Stimulated activated CD4-positive, alpha-beta T cell treated with anti-CD3 and anti-CD28 coated beads, TNF-alpha, amount 100 ng/mL, for 4 hours (primary cell): Measurements from ENCODE around the gene LCN9.
"Not testable (repeated sequence)": the region's sequence is repeated elsewhere in the genome, so short reads cannot be mapped to it uniquely, and the experiment has no call there.

Experiments used
- DNase-seq, 3 experiments: peaks; one replicate each; pipeline ENCODE4 v3.0.0-alpha.2; 2020; ENCODE audit warnings: low read depth in 3 of 3

LCN9 gene

GRCh38 chr9:135671591-135672041, 8.5 kb downstream of the LCN9 start:
- DNase-seq = no peak

DNA sequence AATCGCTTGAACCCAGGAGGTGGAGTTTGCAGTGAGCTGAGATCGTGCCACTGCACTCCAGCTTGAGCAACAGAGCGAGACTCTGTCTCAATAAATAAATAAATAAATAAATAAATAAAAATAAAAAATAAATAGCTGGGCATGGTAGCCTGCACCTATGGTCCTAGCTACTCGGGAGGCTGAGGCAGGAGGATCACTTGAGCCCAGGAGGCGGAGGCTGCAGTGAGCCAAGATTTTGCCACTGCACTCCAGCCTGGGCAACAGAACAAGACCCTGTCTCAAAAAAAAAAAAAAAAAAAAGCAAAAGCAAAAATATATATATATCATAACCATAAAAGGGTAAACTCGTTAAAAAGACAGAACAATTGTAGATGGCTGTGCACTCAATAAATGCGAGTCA, 9.7 kb downstream of the LCN9 start:
- DNase-seq = not testable (repeated sequence)

- DNase-seq = no peak
These were observed 10.8 kb downstream of the LCN9 start for GRCh38 chr9:135673941-135674340.

GRCh38 chr9:135674977-135675376, 11.9 kb downstream of the LCN9 start:
- DNase-seq = no peak

DNA sequence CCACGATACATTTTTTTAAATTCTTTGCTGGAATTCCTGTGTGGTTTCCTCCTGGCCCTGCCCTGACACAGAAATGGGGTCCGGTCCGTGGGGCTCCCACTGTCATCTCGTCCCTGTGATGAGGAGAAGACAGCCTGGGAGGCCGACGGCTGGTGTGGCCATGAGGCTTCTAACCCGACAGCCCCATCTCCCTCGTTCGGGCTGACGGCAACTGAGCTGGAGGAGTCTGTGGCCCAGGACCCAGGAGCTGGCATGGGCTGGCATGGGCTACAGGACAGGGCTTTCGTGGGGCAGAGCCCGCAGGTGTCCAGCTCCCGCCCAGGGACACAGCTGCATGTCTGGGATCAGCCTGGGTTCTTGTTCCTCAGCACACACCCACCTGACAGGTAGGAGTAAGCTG, 13.8 kb downstream of the LCN9 start:
- no peak for DNase-seq

DNA sequence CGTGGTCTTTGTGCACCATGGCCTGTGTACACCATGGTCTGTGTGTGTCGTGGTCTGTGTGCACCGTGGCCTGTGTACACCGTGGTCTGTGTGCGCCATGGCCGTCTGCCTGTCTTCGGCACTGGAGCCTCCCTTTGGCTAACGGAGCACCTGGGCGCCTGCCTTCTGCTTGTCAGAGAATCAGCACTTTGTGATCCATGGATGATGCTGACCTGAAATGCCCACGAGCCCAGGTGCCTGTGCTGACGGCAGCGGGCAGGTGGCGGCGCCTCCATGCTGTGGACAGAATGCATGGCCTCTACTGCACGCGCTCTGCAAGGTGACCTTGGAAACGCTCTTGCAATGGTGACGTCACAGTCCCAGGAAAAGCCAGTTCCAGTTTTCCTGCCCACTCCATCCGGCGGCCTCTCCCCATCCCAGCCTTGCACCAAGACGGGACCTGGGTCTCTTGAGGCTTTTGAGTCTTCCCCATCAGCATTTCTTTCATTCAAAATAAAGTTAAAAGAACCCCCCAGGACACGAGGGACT, 14.6 kb downstream of the LCN9 start:
- no peak for DNase-seq

DNA sequence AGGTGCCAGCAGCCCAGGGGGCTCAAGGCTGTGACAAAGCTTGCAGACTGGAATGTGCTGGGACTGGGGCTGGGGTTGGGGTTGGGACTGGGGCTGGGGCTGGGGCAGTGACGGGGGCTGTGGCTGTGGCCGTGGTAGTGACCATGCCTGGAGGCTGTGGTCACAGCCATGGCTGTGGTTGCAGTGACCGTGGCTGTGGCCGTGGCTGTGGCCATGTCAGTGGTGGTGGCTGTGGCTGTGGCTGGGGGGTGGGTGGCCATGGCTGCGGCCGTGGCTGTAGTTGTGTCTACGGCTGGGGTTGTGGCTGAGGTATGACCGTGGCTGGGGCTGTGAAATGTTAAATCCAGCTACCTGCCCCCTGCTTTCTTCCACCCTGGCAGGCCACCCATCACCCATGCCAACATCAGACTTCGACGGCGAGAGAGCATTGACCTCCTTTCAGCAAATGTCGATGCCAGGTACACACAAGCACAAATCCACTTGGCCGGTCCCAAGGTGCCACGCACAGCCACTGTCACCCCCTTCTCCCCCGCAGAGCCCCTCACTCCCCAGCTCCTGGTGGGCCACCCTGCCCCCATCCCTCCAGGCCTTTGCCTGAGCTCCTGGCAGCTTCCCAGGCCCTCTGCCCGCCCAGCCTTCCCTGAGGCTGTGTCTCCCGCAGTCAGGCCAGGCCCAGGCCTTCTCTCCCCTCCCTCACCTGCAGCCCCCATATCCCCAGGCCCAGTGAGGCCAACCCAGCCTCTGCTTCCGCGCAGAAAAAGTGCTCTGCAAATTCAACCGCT, 15.3 kb downstream of the LCN9 start:
- no peak for DNase-seq

DNA sequence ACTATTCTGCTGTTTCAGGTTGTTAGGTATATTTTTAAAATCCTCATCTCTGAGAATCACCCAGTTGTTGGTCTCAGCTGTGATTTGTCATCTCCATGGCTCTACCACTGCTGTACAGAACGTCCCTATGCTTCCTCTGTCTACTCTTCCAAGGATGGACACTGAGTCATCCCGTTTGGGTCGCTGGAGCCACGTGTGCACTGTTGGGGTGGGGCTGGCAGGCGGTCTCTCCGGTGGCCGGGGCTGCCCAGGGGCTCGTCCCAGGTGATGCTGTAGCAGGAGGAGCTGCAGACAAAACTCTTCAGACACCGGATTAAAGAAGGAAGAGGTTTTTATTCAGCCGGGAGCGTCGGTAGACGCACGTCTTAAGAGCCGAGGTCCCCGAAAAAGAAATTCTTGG, 16.9 kb downstream of the LCN9 start:
- no peak for DNase-seq

- DNase-seq = no peak
These were observed 18.1 kb downstream of the LCN9 start for GRCh38 chr9:135681161-135681560.

DNA sequence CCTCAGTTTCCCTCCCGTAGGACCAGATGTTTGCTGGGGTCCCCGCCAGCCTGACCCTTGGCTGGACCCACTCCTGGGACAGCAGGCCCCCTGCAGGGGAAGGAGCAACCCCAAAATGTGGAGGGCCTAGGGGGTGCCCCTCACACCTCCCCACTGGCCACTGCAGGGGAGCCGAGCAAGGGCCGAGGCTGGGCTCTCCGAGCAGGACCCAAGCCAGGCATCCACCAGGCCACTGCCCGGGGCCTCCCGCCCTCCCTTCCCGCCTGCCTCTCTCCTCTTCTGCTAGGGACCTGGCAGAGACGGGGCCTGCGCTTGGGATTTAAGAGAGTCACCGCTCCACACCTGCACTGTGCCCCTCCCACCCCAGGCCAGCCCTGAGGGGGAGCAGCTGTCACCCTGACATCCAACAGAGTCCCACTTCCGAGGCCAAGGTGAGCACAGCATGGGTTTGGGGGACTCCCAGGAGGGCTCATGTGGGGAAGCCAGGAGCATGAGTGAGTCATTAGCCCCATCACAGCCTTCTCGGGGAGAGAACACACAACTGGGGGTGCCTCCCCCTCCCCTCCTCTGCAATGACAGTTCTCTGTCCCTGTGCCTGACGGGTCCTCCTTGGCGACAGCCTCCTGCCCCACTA, 20.4 kb downstream of the LCN9 start:
- no peak for DNase-seq

DNA sequence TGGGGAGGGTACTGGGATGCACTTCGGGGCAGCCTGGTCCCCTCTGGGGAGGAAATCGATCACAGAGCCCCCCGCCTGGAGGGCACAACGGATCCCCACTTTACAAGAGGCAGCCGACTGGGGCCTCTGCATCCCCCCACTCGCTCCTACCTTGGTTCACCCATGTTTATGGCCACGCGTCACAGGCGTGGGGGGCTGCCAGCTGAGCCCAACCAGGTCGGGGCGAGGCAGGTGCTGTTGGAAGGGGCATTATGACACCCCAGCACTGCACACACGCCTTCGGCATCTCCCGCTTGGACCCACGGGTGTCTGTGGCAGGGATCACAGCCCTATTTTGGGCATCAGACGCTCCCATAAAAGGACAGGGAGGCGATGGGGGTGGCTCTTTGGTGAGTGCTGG, 21.6 kb downstream of the LCN9 start:
- DNase-seq = no peak

DNA sequence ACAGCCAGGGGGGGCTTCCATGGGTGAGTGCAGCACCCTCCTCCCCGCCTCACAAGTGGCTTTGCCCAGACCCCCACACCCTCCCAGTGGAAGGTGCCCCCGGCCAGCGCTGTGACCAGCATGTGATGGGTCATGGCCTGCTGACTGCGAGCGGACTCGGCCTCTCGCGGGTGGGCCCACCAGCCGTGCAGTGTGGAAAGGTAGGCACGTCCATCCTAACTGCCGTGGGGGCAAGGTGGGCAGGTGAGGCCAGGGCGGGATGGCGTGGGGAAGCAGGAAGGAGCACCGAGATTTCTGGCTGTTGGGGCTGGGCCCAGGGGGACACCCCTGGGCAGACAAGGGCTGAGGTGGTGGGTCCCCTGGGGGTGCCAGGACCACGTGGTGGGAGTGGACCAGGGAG, 24.1 kb downstream of the LCN9 start:
- no peak for DNase-seq

GRCh38 chr9:135689011-135689410, 25.9 kb downstream of the LCN9 start:
- DNase-seq = no peak

GRCh38 chr9:135690836-135691570, 27.9 kb downstream of the LCN9 start:
- DNase-seq = no peak

DNA sequence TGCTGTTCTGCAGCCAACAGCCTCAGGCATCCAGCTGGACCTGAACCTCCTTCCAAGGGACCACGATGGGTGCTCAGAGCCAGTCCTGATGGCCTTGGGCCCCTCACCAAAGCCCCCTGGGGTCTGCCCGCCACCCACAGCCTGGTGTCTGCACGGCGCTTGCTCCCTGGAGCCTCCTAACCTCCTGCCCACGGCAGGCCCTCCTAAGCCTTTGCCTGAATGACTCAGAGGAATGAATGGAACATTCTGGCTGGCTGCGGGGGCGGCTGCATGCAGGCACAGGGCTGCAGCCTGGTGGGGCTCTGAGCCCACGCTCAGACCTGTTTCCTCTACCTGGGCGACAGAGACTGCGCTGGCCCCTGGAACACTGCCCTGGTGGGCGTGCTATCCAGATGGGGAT, 29.3 kb downstream of the LCN9 start:
- no peak for DNase-seq

DNA sequence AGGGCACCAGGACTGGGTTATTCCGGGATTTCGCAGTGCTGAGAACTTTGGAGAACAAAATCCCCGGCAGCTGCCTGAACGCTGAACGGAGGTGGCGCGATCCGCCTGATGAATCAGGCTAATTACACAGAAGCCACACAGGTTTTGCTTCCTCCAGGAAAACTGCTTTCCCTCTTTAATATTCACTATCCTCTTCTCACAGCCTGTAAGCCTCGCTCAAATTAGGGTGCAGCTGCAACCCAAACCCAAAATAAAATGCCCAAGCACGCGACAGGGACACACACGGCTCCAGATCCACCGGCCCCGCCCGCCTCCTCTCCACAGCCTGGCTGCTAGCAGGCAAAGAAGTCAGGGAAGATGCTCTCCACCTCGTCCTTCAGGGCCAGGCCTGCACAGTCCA, 30.2 kb downstream of the LCN9 start:
- DNase-seq = no peak

GRCh38 chr9:135693771-135694170, 30.7 kb downstream of the LCN9 start:
- DNase-seq = no peak

DNA sequence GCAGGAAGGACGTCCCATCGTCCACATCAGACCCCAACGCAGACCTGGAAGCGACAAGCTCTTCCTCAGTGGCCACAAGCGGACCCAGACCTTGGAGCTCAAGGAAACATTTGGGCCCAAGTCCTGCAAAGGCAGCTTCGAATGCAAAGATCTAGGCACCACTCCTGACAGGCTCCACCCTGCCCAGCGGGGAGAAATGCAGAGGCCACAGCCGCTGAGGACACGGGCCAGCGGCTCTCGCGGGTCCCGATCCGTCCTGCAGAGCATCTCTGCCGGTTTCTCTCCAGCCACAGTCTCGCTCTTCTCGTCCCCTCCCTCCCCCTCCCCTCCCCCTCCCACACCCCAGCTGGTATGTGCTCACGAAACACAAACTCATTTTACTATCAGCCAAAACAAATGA, 31.3 kb downstream of the LCN9 start:
- DNase-seq = no peak

DNA sequence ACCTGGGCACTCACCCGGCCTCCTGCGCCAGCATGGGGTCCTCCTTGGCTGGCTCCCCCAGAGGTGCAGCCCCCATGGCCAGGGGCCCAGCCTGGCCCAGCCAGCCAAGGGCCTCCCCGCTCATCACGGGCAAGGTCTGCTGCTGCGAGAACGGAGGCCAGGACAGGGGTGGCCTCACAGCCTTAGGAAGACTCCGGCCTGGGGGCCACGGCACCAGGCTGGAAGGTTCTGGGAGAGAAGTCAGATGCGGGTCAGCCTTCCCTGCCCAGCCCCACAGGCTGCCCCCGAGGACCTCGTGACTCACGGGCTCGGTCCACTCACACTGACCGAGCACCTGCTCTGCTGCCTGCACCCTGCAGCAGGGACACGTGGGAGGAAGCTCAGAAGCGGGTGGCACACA, 31.9 kb downstream of the LCN9 start:
- DNase-seq = no peak

GRCh38 chr9:135695642-135696041, 32.5 kb downstream of the LCN9 start:
- no peak for DNase-seq

DNA sequence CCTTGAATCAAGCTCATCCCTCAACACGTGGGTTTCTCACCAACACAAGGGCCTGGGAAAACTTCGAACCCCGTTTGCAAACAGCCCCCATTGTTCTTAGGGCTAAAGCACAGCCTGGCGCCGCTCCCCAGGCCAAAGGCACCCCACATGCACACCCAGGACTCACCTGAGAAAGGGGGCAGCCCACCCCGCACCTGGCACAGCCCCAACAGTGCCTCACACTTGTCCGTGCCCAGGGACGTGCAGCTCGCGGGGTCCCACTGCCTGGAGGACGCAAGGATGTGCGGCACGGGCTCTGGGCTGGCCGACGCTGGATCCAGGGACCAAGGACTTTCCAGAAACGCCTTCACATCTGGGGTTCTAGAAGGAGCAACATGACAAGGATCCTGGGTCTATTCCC, 33.3 kb downstream of the LCN9 start:
- no peak for DNase-seq

- DNase-seq = no peak
These were observed 34.1 kb downstream of the LCN9 start for GRCh38 chr9:135697226-135697625.

- no peak for DNase-seq
These were observed 35.1 kb downstream of the LCN9 start for GRCh38 chr9:135698236-135698635.
